Pancreas (tissue), 10 donors: ENCODE measurements around the gene FARP1. TPM values are rescaled to one million over a fixed set of nuclear protein-coding genes. Genes with fewer than 3 reads are reported as not detected.

Experiments
- ATAC-seq, 4 donors: fragments of 200-7000 bp; cut with Tn5 transposase; one replicate each; pipeline versions ENCODE4 v1.8.0 to v1.9.1; 2020; ENCODE audit warnings: mild to moderate bottlenecking in 4 of 4, moderate library complexity in 4 of 4
- DNase-seq, 6 donors: peaks; one replicate each; pipeline ENCODE4 v3.0.0-alpha.2; 2020
- FAIRE-seq: peaks from 2 replicates; lab custom pipeline; 2012; peaks lifted over from hg19 to GRCh38; lab: Jason Lieb, UNC
- H3K27ac ChIP-seq, 4 donors: fragments of 200-600 bp; sonication (generic); 1 replicate in 3 of 4; 2 replicates in 1 of 4; pipeline versions ENCODE4 v1.5.0 to v1.8.0; 2020
- H3K27me3 ChIP-seq, 4 donors: fragments of 200-600 bp; one replicate each; pipeline ENCODE4 v1.8.0; 2021
- H3K36me3 ChIP-seq, 3 donors: fragments of 200-600 bp; sonication (generic) in 1 of 3; one replicate each; pipeline versions ENCODE4 v1.5.0 to v1.8.0; 2020 to 2021
- H3K4me1 ChIP-seq, 3 donors: fragments of 200-600 bp; one replicate each; pipeline ENCODE4 v1.8.0; 2021
- H3K4me3 ChIP-seq, 4 donors: fragments of 200-600 bp; sonication (generic) in 2 of 4; one replicate each; pipeline versions ENCODE4 v1.5.0 to v1.8.0; 2020 to 2021
- H3K9me3 ChIP-seq, 4 donors: fragments of 200-600 bp; one replicate each; pipeline ENCODE4 v1.8.0; 2021
- WGBS, 2 donors: extraction: QIAGEN DNeasy Blood & Tissue Kit; methylation state at CpG; one replicate each; pipeline ENCODE4 v1.1.7; 2013; 5-methylcytosine and 5-hydroxymethylcytosine counted together
- intact Hi-C, 3 donors: fragments of 100-400 bp; cut with DNase I; formaldehyde crosslinking; loops; one replicate each; pipeline versions ENCODE4 v1.11.1 to v1.14.2; 2022
- polyA plus RNA-seq, 2 donors: library from polyadenylated mRNA; stranded (reverse); fragments of 200-250 nt; gene quantifications; one replicate each; pipeline ENCODE4 v1.2.3, GENCODE V29; 2013
- total RNA-seq, 6 donors: library from RNA; stranded (reverse); fragmentation: NEBNext Ultra II Directional in 4 of 6; extraction: Animal tissue kit (Norgen Biotek cat#: 25700) in 4 of 6; gene quantifications; one replicate each; pipeline versions ENCODE4 v1.2.1 to v1.2.4, GENCODE V29; 2021 to 2023
- TF ChIP-seq, protein P1 (sequence below), 4 donors: fragments of 200-600 bp; sonication (generic) in 3 of 4; IDR thresholded peaks; one replicate each; pipeline versions ENCODE4 v1.5.0 to v1.8.0; 2021; ENCODE audit warnings: antibody characterized with exemption in 4 of 4
- donor health status: healthy with polysubstance abuse.
- donor health status: DM: no; HTN: no; CAD: no; lungs with moderate emphysema.
- donor health status: DM: no; HTN: no; CAD: no.
- donor health status: control.
- donor health status: control.
- donor health status: Bipolar disorder and iron deficiency.
- donor health status: DM: yes; HTN: yes; CAD: no.
- donor health status: DM: no; HTN: no; CAD: no.
- donor health status: DM: no; HTN: no; CAD: no.
- donor health status: DM: yes; HTN: yes; CAD: no.

The FARP1 gene
- total and polyA plus RNA-seq, 8 donors, result 30.8 to 95.1 (median 56.0) TPM

DNA sequence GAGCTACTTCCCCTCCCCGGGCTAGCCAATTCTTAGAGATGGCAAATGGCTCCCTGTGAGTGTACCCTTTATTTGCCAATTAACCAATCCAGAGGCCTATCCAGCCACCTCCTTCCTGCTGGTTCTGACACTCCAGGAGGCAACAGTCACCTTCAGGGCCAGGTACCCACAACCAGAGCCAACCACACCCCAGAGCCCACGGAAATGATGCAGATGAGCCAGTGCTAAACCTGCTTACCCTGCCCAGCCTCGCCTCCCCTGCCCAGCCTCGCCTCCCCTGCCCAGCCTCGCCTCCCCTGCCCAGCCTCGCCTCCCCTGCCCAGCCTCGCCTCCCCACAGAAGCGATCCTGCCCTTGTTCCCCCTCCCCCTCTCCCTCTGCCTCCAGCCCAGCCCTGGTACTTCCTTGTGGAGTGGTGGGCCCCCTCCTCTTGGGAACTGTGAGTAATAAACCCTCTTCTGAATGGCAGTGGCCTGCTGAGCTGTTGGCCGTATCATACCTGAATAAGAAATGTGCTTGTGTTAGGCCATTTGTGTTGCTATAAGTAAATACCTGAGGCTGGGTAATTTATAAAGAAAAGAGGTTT, 207.9 kb downstream of the FARP1 start:
- FAIRE-seq (no peak), DNase-seq (no peak), ATAC-seq (peak in 1 of 4 donors; percentile 30)
- Histone ChIP-seq H3K27ac (no peak overlapping the region), H3K27me3 (no peaks in the 10 kb centered on the region), H3K4me1 (peaks cover 0 to 3% (median 0%) of the 10 kb centered on the region in 3 donors), H3K9me3 (no peaks in the 10 kb centered on the region), H3K36me3 (no peaks in the 10 kb centered on the region), H3K4me3 (no peak overlapping the region)
- intact Hi-C loops, result no loop called here
- TF ChIP-seq, protein P1, sequence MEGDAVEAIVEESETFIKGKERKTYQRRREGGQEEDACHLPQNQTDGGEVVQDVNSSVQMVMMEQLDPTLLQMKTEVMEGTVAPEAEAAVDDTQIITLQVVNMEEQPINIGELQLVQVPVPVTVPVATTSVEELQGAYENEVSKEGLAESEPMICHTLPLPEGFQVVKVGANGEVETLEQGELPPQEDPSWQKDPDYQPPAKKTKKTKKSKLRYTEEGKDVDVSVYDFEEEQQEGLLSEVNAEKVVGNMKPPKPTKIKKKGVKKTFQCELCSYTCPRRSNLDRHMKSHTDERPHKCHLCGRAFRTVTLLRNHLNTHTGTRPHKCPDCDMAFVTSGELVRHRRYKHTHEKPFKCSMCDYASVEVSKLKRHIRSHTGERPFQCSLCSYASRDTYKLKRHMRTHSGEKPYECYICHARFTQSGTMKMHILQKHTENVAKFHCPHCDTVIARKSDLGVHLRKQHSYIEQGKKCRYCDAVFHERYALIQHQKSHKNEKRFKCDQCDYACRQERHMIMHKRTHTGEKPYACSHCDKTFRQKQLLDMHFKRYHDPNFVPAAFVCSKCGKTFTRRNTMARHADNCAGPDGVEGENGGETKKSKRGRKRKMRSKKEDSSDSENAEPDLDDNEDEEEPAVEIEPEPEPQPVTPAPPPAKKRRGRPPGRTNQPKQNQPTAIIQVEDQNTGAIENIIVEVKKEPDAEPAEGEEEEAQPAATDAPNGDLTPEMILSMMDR (IDR thresholded peaks at IDR 0.05), result no peak
- WGBS, 2 donors, result 91 to 96% methylated on average over 7 to 9 of the region's 9 CpGs

DNA sequence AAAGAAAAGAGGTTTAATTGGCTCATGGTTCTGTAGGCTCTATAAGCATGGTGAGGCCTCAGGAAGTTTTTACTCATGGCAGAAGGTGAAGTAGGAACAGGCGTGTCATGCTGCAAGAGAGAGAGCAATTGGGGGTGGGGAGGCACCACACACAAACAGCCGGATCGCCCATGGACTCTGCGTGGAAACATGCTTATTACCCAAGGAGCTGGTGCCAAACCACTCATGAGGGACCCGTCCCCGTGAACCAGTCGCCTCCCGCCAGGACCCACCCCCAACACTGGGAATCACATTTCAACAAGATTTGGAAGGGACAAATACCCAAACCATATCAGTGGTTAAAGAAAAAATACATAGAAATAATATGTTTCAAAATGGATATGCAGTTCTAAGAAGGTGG, 208.7 kb downstream of the FARP1 start:
- Histone ChIP-seq H3K4me1 (peaks cover 0 to 3% (median 0%) of the 10 kb centered on the region in 3 donors), H3K27me3 (no peaks in the 10 kb centered on the region), H3K4me3 (no peak overlapping the region), H3K27ac (no peak overlapping the region), H3K36me3 (no peaks in the 10 kb centered on the region), H3K9me3 (no peaks in the 10 kb centered on the region)
- ATAC-seq (no peak), FAIRE-seq (no peak), DNase-seq (no peak)
- 96 to 98% methylated on average over 8 of the region's 8 CpGs for WGBS, 2 donors
- intact Hi-C loops, result no loop called here
- TF ChIP-seq, protein P1 (IDR thresholded peaks at IDR 0.05), result no peak

DNA sequence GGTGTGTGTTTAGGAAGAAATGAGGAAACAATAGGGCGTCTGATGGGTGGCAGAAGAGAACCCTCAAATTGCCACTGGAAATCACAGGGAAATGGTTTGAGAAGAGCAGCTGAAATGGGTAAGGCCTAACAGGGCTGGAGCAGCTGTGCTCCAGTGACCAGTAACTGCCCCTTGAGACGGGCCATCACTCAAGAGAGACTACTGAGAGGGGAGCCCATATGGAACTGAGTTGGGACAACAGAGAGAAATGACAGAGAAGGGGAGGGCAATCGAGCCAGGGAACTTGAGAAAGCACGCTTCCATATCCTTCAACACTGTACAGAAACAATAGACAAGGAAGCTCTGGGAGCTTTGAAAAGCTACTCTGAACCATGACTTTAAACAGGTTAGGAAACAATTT, 209.3 kb downstream of the FARP1 start:
- Histone ChIP-seq H3K27me3 (no peaks in the 10 kb centered on the region), H3K27ac (no peak overlapping the region), H3K4me3 (no peak overlapping the region), H3K36me3 (no peaks in the 10 kb centered on the region), H3K4me1 (peaks cover 0 to 3% (median 0%) of the 10 kb centered on the region in 3 donors), H3K9me3 (no peaks in the 10 kb centered on the region)
- intact Hi-C loops, result no loop called here
- ATAC-seq (no peak), DNase-seq (no peak), FAIRE-seq (no peak)
- TF ChIP-seq, protein P1 (IDR thresholded peaks at IDR 0.05), result no peak
- 93 to 95% methylated on average over 4 of the region's 4 CpGs for WGBS, 2 donors

DNA sequence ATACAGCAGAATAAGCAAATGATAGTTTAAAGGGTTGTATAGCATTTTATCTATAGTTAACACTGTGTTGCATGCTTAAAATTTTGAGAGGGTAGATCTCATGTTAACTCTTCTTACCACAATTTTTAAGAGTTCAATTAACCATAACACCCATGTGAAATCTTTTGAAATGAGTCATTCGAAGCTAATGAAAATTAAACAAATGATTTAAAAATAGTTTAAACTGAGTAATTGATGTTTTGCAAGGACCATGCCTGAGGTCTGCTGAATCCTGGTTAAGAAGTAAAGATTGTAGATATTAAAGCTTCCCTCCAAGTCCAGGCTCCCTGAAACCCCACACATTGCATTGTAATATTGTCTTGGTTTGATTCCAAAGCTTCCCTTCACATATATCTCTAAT, 210.9 kb downstream of the FARP1 start:
- FAIRE-seq (no peak), DNase-seq (no peak), ATAC-seq (no peak)
- WGBS, 2 donors, result 53 to 69% methylated on average over 1 of the region's 1 CpG
- Histone ChIP-seq H3K27me3 (no peaks in the 10 kb centered on the region), H3K4me1 (no peaks in the 10 kb centered on the region), H3K4me3 (no peak overlapping the region), H3K36me3 (no peaks in the 10 kb centered on the region), H3K9me3 (no peaks in the 10 kb centered on the region), H3K27ac (no peak overlapping the region)
- intact Hi-C loops, result no loop called here
- TF ChIP-seq, protein P1 (IDR thresholded peaks at IDR 0.05), result no peak

DNA sequence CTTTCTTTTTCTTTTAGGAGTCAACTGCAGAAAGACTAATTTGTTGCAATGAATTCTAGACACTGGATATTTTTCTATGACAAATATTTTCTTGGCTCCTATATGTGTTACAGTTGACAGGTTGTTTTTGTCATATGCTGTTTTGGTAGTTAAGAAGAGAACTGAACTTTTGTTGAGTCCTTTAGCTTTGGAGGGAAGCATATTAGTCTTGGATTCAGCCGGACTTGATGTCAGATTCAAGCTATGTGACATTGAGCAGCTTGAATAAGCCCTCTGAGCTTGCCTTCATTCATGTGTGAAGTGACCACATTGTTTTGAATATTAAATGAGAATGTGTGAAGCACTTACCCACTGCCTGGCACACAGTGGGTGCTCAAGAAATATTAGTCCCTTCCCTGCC, 216.0 kb downstream of the FARP1 start:
- intact Hi-C loops, result no loop called here
- ATAC-seq, result no peak
- Histone ChIP-seq H3K36me3 (no peaks in the 10 kb centered on the region), H3K4me1 (no peaks in the 10 kb centered on the region), H3K9me3 (no peaks in the 10 kb centered on the region), H3K27ac (no peak overlapping the region), H3K4me3 (no peak overlapping the region), H3K27me3 (no peaks in the 10 kb centered on the region)
- TF ChIP-seq, protein P1 (IDR thresholded peaks at IDR 0.05), result no peak
- FAIRE-seq, result no peak
- no peak for DNase-seq
- WGBS, 2 donors, result 89 to 92% methylated on average over 1 of the region's 1 CpG
